Stimulated activated CD4-positive, alpha-beta T cell treated with anti-CD3 and anti-CD28 coated beads, Interleukin-1b, Interleukin-23, amount 100 ng/mL, for 4 hours (primary cell): ENCODE measurements around the gene ROBO2.

Source experiments
- DNase-seq, 2 donors: peaks; one replicate each; pipeline ENCODE4 v3.0.0-alpha.2; 2020; ENCODE audit warnings: low read depth in 2 of 2

The ROBO2 gene

DNA sequence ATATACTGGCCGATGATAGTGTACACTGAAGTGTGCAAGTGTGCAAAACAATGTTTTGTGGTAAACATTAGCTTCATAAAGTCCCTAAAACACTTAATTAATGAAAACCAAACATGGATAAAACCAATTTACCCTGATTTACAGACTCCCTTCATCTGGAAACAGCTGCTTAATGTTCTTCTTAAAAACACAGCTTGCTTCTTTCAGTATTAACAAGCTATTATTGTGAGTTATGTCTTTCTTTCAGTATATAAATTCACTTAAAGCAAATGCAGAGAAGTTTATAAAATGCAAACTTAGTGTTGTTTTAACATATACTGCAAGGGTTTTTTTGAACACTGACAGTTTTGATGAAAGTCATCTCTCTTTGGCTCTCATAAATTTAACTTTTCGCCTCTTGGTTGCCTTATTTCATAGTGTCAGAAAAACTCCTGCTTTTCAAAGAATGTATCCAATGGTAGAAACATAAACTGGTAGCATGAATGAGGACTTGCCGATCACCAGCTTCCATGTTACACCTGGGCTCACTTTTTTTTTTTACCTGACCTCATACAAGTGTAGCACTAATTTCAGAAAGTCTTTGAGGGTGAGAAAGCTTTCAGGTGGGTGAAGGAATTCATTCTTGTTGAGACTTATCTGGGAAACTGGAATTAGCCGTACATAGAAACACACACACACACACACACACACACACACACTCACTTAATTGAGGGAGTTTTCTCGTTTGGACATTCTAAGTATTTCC lies 532.2 kb downstream of the ROBO2 start:
- no peak for DNase-seq

GRCh38 chr3:77577264-77577663 lies 537.4 kb downstream of the ROBO2 start:
- no peak for DNase-seq

- no peak for DNase-seq
Measured at GRCh38 chr3:77586216-77586615, 546.3 kb downstream of the ROBO2 start.

GRCh38 chr3:77588863-77589262 lies 549.0 kb downstream of the ROBO2 start:
- DNase-seq: no peak

GRCh38 chr3:77590191-77590590 lies 550.3 kb downstream of the ROBO2 start:
- no peak for DNase-seq

DNA sequence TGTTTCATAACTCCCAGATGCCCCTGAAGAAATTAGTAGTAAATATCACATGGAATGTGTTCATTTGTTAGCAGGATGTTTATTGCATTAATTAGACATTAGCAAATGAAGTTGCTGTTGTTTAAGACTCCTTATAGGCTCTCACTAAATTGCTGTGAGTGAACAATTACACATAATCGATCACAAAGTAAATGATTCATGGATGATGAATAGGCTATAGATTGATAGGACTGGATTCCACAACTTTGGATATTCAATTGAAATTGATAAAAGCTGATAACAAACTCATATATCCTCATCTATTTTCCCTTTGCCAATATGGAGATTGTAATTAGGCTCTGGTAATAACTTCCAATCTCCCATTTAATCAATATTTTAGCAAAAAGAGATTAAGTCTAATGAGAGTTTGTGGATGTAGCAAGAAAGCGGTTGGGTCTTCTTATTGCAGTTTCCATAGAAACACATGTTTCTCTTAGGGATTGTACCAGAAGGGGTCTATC lies 555.5 kb downstream of the ROBO2 start:
- no peak for DNase-seq

GRCh38 chr3:77599948-77600347 lies 560.0 kb downstream of the ROBO2 start:
- DNase-seq: no peak

- DNase-seq: no peak
Measured at GRCh38 chr3:77601823-77602415, 562.0 kb downstream of the ROBO2 start.

DNA sequence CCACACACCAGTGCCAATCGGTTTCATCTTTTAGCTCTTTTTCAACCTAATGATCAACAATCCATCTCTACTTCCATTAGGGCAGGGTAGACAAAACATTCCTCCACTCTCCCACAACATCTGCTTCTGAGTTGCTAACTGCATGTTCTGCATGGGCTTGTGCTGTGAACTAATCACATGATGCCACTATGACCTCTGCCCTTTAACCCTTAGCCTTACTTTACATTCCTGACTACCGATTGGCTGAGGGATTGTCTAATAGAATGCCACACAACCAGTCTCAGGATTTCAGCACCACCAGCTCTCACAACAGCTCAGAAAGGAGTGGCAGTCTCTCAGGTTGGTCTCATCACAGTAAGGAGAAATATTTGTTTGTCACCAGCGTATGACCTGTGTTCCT lies 562.8 kb downstream of the ROBO2 start:
- DNase-seq: no peak

- no peak for DNase-seq
Measured at GRCh38 chr3:77605308-77605707, 565.4 kb downstream of the ROBO2 start.

DNA sequence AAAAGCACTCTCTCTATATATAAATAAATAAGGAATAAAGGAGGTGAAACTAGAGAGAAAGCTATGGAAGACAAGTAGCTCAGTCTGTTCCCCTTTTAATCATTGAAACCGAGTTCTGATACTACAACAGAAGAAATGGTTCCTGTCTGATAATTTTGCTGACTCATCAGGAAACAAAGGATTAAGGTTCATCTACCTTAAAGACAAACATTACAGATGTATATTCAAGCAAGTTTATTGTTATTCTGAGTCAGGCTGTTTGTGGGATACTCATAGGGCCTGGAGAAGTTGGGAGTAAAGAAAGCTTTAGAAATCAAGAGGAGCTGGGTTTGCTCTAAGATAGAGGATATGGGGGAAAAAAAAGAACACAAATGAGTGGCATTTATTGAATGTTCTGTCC lies 566.0 kb downstream of the ROBO2 start:
- DNase-seq: no peak

DNA sequence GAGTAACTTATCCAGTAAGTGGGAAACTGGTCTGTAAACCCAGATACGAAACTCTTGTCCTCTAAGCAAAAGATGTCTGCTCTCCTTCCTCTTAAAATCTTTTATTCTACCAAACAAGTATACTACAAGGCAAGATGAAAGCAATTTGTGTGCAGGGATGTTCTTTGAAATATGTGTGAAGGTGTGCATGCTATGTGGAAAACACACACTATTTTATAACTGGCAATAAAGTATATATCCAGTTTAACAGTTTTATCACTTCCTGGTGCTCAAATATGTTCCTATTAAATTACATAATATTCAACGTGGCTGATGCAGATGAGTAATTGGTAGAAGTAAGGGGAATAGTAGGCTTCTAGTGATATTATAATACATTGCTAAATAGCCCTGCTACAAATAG lies 566.5 kb downstream of the ROBO2 start:
- no peak for DNase-seq

- no peak for DNase-seq
Measured at GRCh38 chr3:77618686-77619085, 578.8 kb downstream of the ROBO2 start.

DNA sequence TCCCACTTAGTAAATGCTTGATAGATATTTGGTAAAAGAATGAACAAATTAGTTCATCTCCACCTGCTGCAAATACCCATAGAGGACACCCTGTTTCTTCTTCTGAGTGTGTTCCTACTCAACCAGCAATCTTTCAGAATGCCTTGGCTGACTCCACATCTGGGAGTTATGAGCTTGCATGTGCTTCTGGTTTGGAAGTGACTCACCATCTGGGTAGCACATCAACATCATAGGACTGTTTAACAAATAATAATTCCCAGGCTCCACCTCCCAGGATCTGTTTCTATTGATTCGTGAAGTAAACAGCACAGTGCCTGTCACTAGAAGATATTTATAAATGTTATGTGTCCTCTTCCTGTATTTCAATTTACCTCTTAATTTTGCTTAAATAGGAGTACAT lies 580.1 kb downstream of the ROBO2 start:
- DNase-seq: no peak

GRCh38 chr3:77623500-77623899 lies 583.6 kb downstream of the ROBO2 start:
- no peak for DNase-seq

- DNase-seq: no peak
Measured at GRCh38 chr3:77626157-77626556, 586.3 kb downstream of the ROBO2 start.

GRCh38 chr3:77648214-77648613 lies 608.3 kb downstream of the ROBO2 start:
- DNase-seq: no peak

DNA sequence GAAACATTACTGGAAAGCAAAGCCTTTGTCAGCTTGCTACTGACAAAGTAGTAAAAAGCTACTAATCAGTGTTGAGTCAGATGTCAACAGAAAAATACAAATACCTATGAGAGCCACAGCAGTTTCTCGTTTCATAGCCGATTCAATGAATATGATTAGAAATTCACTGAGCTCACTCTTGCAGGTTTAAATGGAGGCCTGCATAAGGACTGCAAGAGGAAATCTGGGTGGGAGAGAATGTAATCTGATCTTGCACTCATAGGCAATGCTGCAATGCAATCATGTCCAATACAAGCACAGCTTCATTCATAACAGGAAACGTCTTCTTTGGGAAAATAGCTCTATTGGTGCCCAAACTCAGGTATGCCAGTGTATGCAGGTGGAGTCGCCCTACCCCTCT lies 608.8 kb downstream of the ROBO2 start:
- no peak for DNase-seq

GRCh38 chr3:77652624-77653023 lies 612.7 kb downstream of the ROBO2 start:
- no peak for DNase-seq

GRCh38 chr3:77655396-77655795 lies 615.5 kb downstream of the ROBO2 start:
- DNase-seq: no peak

GRCh38 chr3:77660718-77661117 lies 620.8 kb downstream of the ROBO2 start:
- DNase-seq: no peak

DNA sequence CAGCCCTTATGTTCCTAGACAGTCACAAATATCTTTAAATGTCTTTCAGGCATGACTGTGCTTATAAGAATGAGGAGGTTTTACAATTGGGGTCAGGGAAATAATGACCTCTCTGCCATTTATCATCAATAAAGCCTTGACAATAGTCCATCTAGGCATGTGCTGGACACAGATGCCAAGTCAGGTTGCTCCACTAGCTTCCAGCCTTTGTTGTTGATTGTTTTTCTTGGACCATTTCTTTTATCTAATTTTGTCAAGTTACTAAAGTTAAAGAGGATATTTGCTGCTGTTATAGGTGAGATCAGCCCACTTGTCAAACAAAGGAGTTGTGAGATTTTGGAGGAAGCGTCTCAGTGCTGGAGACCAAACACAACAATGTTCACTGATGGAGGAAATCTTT lies 628.0 kb downstream of the ROBO2 start:
- no peak for DNase-seq

- DNase-seq: no peak
Measured at GRCh38 chr3:77668376-77668775, 628.5 kb downstream of the ROBO2 start.

- DNase-seq: no peak
Measured at GRCh38 chr3:77672016-77672415, 632.1 kb downstream of the ROBO2 start.
